Osteocyte (in vitro differentiated cells): ENCODE measurements around the gene VWA1. TPM values are rescaled to one million over a fixed set of nuclear protein-coding genes. Genes with fewer than 3 reads are reported as not detected.
"Not testable (repeated sequence)": the region's sequence is repeated elsewhere in the genome, so short reads cannot be mapped to it uniquely, and the experiment has no call there.

Experiments used
- DNase-seq: peaks from one replicate; pipeline ENCODE4 v3.0.0; 2021; ENCODE audit warnings: mixed read lengths; ENCODE audit not compliant: unreplicated experiment; ENCODE audit errors: extremely low spot score
- H3K27ac Mint-ChIP-seq: one replicate; pipeline ENCODE4 v1.8.0; 2021; ENCODE audit warnings: mild to moderate bottlenecking, mixed read lengths; ENCODE audit not compliant: unreplicated experiment
- H3K27me3 Mint-ChIP-seq: one replicate; pipeline ENCODE4 v1.8.0; 2021; ENCODE audit warnings: mixed read lengths; ENCODE audit not compliant: unreplicated experiment
- H3K36me3 Mint-ChIP-seq: one replicate; pipeline ENCODE4 v1.8.0; 2021; ENCODE audit warnings: mixed read lengths; ENCODE audit not compliant: unreplicated experiment
- H3K4me1 Mint-ChIP-seq: one replicate; pipeline ENCODE4 v1.8.0; 2021; ENCODE audit warnings: mixed read lengths; ENCODE audit not compliant: unreplicated experiment
- H3K4me3 Mint-ChIP-seq: one replicate; pipeline ENCODE4 v1.8.0; 2021; ENCODE audit warnings: mild to moderate bottlenecking, moderate library complexity, mixed read lengths; ENCODE audit not compliant: unreplicated experiment
- H3K9me3 Mint-ChIP-seq: one replicate; pipeline ENCODE4 v1.8.0; 2021; ENCODE audit warnings: mixed read lengths; ENCODE audit not compliant: unreplicated experiment
- CTCF ChIP-seq: fragments of 200-600 bp; sonication (generic); IDR thresholded peaks from 2 replicates; pipeline ENCODE4 v1.5.0; 2021; ENCODE audit warnings: antibody characterized with exemption, mild to moderate bottlenecking, moderate library complexity
- total RNA-seq: library from RNA; stranded (reverse); gene quantifications from 2 replicates; pipeline ENCODE4 v1.2.1, GENCODE V29; 2021

Gene VWA1
- total RNA-seq, 1 donor from 2014 or later: 17.5 TPM

- peaks cover 8% of the 10 kb centered on the region for H3K27me3 Mint-ChIP-seq
- H3K4me1 Mint-ChIP-seq: no peaks in the 10 kb centered on the region
- no peak for DNase-seq
- no peak overlapping the region for H3K27ac Mint-ChIP-seq
- no peak for TF ChIP-seq CTCF
- no peaks in the 10 kb centered on the region for H3K36me3 Mint-ChIP-seq
- no peak overlapping the region for H3K4me3 Mint-ChIP-seq
- H3K9me3 Mint-ChIP-seq: no peaks in the 10 kb centered on the region
Measured at GRCh38 chr1:1452882-1453281, 17.4 kb downstream of the VWA1 start.

GRCh38 chr1:1454286-1455056 lies 19.0 kb downstream of the VWA1 start:
- not testable (repeated sequence) for H3K27ac Mint-ChIP-seq

GRCh38 chr1:1455366-1455884 lies 19.9 kb downstream of the VWA1 start:
- Mint-ChIP-seq H3K36me3 (no peaks in the 10 kb centered on the region), H3K27me3 (no peaks in the 10 kb centered on the region), H3K27ac (no peak overlapping the region), H3K9me3 (no peaks in the 10 kb centered on the region), H3K4me3 (no peak overlapping the region), H3K4me1 (no peaks in the 10 kb centered on the region)
- TF ChIP-seq CTCF: no peak
- no peak for DNase-seq

More at GRCh38 chr1:1454286-1455056, 19.0 kb downstream of the VWA1 start:
- H3K9me3 Mint-ChIP-seq, H3K4me1 Mint-ChIP-seq, H3K4me3 Mint-ChIP-seq, DNase-seq, H3K36me3 Mint-ChIP-seq, H3K27me3 Mint-ChIP-seq: not testable (repeated sequence)

- not testable (repeated sequence) for DNase-seq, H3K9me3 Mint-ChIP-seq, H3K36me3 Mint-ChIP-seq, H3K4me3 Mint-ChIP-seq, H3K27ac Mint-ChIP-seq, H3K4me1 Mint-ChIP-seq, H3K27me3 Mint-ChIP-seq
Measured at GRCh38 chr1:1455934-1456333, 20.4 kb downstream of the VWA1 start.

- H3K4me3 Mint-ChIP-seq, H3K36me3 Mint-ChIP-seq, H3K9me3 Mint-ChIP-seq, DNase-seq, H3K27me3 Mint-ChIP-seq, H3K4me1 Mint-ChIP-seq, H3K27ac Mint-ChIP-seq: not testable (repeated sequence)
Measured at GRCh38 chr1:1456683-1457255, 21.3 kb downstream of the VWA1 start.

- H3K4me1 Mint-ChIP-seq, H3K27me3 Mint-ChIP-seq, H3K36me3 Mint-ChIP-seq, H3K9me3 Mint-ChIP-seq, H3K4me3 Mint-ChIP-seq, DNase-seq, H3K27ac Mint-ChIP-seq: not testable (repeated sequence)
Measured at GRCh38 chr1:1459156-1459555, 23.7 kb downstream of the VWA1 start.

GRCh38 chr1:1459711-1460110 lies 24.2 kb downstream of the VWA1 start:
- H3K4me1 Mint-ChIP-seq, DNase-seq, H3K36me3 Mint-ChIP-seq, H3K27me3 Mint-ChIP-seq, H3K4me3 Mint-ChIP-seq, H3K9me3 Mint-ChIP-seq, H3K27ac Mint-ChIP-seq: not testable (repeated sequence)
